HUES6 (cell line): ENCODE results near the gene RGS14.
"Not testable (repeated sequence)": the region's sequence is repeated elsewhere in the genome, so short reads cannot be mapped to it uniquely, and the experiment has no call there.

Source experiments
- H3K27ac ChIP-seq: 2 replicates; pipeline ENCODE4 v1.7.0; 2013; ENCODE audit warnings: low read depth, mild to moderate bottlenecking, low read length, inconsistent platforms
- H3K27me3 ChIP-seq: 2 replicates; pipeline ENCODE4 v1.6.1; 2013; ENCODE audit warnings: low read length; ENCODE audit not compliant: control insufficient read depth, insufficient read depth
- H3K36me3 ChIP-seq: 2 replicates; pipeline ENCODE4 v1.6.1; 2013; ENCODE audit warnings: low read length; ENCODE audit not compliant: control insufficient read depth, insufficient read depth
- H3K4me1 ChIP-seq: 2 replicates; pipeline ENCODE4 v1.6.1; 2013; ENCODE audit warnings: low read length; ENCODE audit not compliant: control insufficient read depth, insufficient read depth
- H3K4me3 ChIP-seq: 2 replicates; pipeline ENCODE4 v1.5.1; 2013; ENCODE audit warnings: low read depth, low read length
- H3K9ac ChIP-seq: one replicate; pipeline ENCODE4 v1.6.1; 2013; ENCODE audit warnings: mild to moderate bottlenecking, low read length
- H3K9me3 ChIP-seq: 2 replicates; pipeline ENCODE4 v1.6.1; 2013; ENCODE audit warnings: low read depth, low read length; ENCODE audit not compliant: control insufficient read depth, insufficient read depth

The RGS14 gene

DNA sequence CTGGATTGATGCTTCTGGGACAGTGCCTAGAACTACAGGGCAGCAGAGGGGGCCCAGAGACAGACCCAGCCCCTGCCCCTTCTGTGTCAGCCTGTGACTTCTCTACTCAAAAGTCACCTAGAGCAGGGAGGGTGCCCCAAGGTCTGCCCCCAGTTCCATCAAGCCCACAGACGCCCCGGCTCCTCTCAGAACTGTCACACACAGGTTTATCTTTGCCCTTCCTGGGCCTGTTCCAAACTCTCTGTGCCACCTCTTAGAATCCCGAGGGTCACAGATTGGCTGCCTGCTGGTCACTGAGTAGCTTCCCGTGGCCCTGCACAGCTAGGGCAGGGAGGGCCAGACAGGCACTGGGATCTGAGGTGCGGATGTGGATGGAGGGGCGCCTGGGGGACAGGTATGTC lies 1.7 kb downstream of the RGS14 start:
- Histone ChIP-seq H3K9ac (no peak overlapping the region), H3K9me3 (peaks cover 3% of the 10 kb centered on the region; the same call in 1 of the 2 replicates), H3K4me3 (no peak overlapping the region), H3K27ac (no peak overlapping the region), H3K36me3 (no peaks in the 10 kb centered on the region), H3K4me1 (peaks cover 18% of the 10 kb centered on the region), H3K27me3 (peaks cover 16% of the 10 kb centered on the region; the same call in 1 of the 2 replicates)

DNA sequence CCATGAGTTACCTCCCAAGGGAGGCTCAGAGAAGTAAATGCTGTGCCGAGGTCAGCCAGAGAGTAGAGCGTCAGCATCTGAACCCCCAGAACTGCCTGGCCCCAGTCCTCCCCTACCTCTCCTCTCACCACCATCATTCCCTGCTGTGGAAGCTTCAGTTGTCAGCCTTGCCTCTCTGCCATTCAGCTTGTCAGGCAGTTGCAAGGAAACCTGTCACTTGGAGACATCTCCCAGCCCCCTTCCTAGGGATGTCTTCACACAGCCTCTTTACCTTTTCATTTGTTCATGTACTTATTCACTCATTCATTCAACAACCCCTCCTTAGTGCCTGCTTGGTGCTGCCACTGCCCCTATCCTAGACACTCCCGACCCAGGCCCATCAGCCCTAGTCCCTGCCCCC lies 2.1 kb downstream of the RGS14 start:
- Histone ChIP-seq H3K27me3 (peaks cover 12% of the 10 kb centered on the region; the same call in 1 of the 2 replicates), H3K9ac (no peak overlapping the region), H3K27ac (no peak overlapping the region), H3K36me3 (no peaks in the 10 kb centered on the region), H3K9me3 (peaks cover 3% of the 10 kb centered on the region; the same call in 1 of the 2 replicates), H3K4me1 (peaks cover 19% of the 10 kb centered on the region), H3K4me3 (no peak overlapping the region)

DNA sequence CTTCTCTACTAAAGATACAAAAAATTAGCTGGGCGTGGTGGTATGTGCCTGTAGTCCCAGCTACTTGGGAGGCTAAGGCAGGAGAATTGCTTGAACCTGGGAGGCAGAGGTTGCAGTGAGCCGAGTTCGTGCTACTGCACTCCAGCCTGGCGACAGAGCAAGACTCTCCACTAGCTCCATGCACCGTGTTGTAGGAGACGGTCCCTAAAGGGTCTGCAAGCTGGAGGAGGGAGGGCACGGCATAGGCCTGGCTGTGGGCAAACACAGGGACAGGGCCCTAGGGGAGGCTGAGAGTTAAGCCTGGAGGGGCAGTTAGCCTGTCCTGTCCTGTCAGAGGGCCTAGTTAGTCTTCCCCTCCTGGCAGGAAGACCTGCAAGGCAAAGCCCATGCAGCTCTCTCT lies 3.0 kb downstream of the RGS14 start:
- H3K36me3 ChIP-seq, H3K27me3 ChIP-seq, H3K4me3 ChIP-seq, H3K9me3 ChIP-seq, H3K27ac ChIP-seq, H3K9ac ChIP-seq: not testable (repeated sequence)
- H3K4me1 ChIP-seq: peaks cover 23% of the 10 kb centered on the region

DNA sequence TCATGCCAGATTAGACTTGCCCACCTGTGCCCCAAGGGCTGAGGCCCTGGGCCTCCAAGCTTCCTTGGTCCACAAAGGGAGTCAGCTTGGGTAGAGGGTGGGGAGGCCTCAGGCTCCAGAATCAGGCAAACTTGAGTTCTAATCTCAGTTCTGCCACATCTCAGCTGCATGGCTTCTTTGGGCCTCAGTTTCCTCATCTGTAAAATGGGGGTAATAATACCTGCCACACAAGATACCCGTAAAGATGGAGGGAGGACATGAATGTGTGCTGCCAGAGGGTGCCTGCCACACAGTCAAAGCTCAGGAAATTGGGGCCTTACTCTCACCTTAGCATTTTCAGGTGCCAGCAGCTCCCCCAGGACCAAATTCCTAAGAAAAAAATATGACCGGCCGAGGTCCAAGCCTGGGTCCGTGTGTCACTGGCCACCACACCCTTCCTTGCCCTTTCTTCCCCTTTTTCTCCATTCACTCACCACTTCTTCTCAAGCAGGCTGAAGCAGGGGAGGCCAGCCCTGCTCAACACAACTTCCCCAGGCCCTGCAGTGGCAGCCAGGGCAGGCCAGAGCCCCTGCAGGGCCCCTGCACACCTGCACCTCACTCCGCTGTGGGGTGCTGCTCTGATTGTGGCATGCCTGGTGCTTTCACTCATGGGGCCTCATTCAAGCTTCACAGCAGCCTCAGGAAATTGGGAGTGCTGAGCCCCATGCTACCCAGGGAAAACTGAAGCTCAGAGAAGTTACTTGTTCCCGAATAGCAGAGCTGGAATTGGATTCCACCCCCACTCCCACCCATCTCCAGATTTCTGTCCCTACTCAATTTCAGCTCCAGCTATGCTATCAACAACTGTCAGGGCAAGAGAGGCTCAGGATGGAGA lies 3.9 kb downstream of the RGS14 start:
- Histone ChIP-seq H3K27ac (no peak overlapping the region), H3K9me3 (no peaks in the 10 kb centered on the region), H3K9ac (no peak overlapping the region), H3K4me1 (peaks cover 30% of the 10 kb centered on the region), H3K4me3 (no peak overlapping the region), H3K36me3 (no peaks in the 10 kb centered on the region), H3K27me3 (peaks cover 7% of the 10 kb centered on the region; the same call in 1 of the 2 replicates)

DNA sequence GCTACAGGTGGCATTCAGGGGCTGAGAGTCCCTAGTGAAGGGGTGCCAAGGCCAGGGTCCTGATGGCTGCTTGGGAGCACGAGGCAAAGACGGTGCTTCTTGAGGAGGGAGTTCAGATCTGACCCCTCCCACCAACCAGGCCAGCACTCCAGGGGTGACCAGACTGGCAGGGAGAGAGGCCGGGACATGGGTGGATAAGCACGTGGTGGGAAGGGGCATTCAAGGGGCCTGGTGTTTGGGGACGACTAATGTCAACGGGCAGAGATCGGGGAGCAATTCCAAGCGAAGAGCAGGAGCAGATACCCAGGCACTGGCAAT lies 4.5 kb downstream of the RGS14 start:
- H3K27ac ChIP-seq: no peak overlapping the region
- H3K9ac ChIP-seq: peak overlapping the region; percentile 12
- H3K4me3 ChIP-seq: peak overlapping the region; percentile 61
- peaks cover 7% of the 10 kb centered on the region; the same call in 1 of the 2 replicates for H3K27me3 ChIP-seq
- no peaks in the 10 kb centered on the region for H3K9me3 ChIP-seq
- H3K36me3 ChIP-seq: no peaks in the 10 kb centered on the region
- H3K4me1 ChIP-seq: peaks cover 30% of the 10 kb centered on the region

DNA sequence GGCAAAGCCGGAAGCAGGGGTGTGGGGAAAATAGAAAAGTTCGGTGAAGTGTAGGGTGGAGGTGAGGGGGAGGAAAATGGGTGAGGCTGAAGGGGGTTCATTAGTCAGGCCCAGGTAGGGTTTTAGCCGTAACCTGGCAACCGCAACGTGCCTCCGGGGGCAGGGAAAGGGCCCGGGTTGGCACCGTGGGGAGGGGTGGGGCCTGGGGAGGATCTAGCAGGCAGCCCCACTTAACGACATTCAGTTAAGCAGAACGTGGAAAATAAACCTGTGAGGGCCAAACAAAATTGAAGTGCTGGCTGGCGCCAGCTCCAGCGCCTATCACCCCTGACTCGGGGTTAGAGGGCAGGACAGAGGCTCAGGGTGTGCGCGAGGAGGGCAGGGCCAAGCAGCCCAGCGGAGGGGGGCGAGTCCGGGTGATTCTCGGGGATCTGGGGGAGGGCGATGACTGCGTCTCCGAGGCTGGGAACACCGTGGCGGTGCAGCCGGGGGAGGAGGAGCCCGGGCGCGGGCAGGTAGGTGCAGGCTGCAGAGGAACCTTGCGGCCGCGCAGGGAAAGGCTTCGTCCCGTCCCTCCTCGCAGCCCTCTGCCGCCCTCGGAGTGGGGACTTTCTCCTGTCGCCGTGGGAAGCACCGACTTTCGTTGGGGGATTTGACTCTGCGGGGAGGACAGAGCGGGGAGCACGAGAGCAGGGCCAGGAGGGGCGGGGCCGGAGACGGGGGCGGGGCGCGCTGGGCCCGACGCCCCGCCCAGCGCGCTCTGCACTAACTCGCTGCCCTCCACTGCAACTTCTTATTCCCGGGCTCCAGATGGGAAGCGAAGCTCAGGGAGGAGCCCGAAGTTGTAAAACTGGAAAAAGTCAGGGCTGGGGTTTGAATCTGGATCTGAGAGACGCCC lies 5.1 kb downstream of the RGS14 start:
- Histone ChIP-seq H3K36me3 (no peaks in the 10 kb centered on the region), H3K9me3 (no peaks in the 10 kb centered on the region), H3K4me3 (peak overlapping the region; percentile 61), H3K9ac (peak overlapping the region; percentile 39), H3K27me3 (peaks cover 13% of the 10 kb centered on the region), H3K27ac (no peak overlapping the region), H3K4me1 (peaks cover 36% of the 10 kb centered on the region)

DNA sequence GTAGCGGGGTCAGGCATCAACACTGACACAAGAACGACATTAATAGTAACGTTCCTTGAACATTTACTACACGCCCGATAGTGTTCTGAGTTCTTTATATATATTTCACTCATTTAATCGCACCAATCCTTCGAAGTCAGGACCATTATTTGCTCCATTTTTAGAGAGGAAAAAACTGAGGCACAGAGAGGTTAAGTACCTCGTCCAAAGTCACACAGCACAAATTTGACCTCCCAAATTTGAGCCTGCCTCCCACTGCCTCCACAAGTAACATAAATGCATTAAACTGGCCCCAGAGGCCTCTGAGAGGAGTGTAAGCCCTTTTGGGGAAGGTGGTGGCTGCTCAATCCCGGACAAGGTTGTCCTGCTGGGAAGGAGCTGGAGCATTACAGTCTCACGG lies 5.8 kb downstream of the RGS14 start:
- H3K36me3 ChIP-seq: no peaks in the 10 kb centered on the region
- no peaks in the 10 kb centered on the region for H3K9me3 ChIP-seq
- H3K4me3 ChIP-seq: peak overlapping the region; percentile 61
- peaks cover 20% of the 10 kb centered on the region for H3K27me3 ChIP-seq
- H3K9ac ChIP-seq: no peak overlapping the region
- H3K4me1 ChIP-seq: peaks cover 40% of the 10 kb centered on the region
- H3K27ac ChIP-seq: no peak overlapping the region

DNA sequence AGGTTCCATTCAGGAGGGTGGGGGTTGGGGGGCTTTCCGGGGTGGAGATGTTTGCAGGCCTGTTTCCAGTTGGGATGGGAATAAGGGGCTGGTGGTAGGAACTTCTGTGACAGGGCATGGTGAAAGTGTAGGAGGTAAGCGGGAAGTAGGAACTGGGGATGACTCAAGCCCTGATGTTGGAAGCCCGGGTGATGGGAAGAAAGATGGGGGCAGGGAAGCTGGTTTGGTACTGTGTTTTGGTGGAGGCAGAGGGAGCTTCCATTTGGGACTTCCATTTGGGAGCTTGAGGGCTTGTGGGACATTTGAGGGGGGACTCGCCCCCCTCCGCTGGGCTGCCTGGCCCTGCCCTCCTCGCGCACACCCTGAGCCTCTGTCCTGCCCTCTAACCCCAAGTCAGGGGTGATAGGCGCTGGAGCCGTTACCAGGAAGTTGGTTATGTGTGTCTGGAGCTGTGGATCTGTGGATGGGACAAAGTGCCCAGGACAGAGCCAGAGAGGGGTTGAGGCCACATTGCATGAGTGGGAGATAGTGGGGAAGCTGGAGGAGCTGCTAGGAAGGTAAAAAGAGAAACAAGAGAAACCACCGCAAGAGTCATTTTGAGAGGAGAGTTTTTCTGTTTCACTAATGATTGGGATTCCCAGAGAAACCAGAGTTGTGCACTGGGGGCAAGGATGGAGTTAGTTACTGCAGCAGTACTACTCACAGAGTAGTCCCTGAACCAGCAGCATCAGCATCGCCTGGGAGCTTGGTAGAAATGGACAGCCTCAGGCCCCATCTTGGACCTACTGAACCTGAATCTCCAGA lies 6.6 kb downstream of the RGS14 start:
- Histone ChIP-seq H3K9ac (no peak overlapping the region), H3K27ac (no peak overlapping the region)

DNA sequence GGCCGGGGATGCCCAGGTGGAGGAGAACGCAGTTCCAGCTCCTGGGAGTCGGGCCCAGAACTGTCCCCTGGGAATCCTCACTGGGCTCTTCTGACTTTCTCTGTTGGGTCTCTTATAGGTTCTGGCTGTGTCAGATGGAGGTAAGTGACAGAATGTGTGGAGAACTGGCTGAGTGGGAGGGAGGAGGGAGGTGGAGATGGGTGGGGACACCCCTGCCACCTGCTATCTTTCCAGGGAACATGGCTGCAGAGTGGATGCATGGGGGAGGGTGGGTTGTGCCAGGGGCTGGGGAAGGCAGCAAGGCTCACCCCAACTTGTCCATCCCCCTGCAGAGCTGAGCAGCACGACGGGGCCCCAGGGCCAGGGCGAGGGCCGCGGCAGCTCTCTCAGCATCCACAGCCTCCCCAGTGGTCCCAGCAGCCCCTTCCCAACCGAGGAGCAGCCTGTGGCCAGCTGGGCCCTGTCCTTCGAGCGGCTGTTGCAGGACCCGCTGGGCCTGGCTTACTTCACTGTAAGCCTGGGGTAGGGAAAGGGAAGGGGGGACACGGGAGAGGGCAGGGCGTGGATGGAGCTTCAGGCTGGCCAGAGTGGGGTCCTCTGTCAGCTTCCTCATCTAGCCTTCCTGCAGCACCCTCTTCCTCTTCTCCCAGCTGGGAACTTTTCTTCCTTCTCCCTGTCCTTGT lies 8.3 kb downstream of the RGS14 start:
- 0 out of 2 replicates have a peak, but pooled peaks cover 3% of the 10 kb centered on the region for H3K36me3 ChIP-seq
- peak overlapping the region; percentile 41 for H3K9ac ChIP-seq
- H3K27me3 ChIP-seq: peaks cover 24% of the 10 kb centered on the region
- H3K4me3 ChIP-seq: peak overlapping the region; percentile 68
- no peaks in the 10 kb centered on the region for H3K9me3 ChIP-seq
- H3K27ac ChIP-seq: peak overlapping the region; percentile 73; the same call in 1 of the 2 replicates
- peaks cover 47% of the 10 kb centered on the region for H3K4me1 ChIP-seq

More for the DNA sequence above, 6.6 kb downstream of the RGS14 start:
- Histone ChIP-seq H3K4me1 (peaks cover 40% of the 10 kb centered on the region), H3K9me3 (no peaks in the 10 kb centered on the region), H3K36me3 (0 out of 2 replicates have a peak, but pooled peaks cover 3% of the 10 kb centered on the region), H3K4me3 (no peak overlapping the region), H3K27me3 (peaks cover 24% of the 10 kb centered on the region)
